Measurements from ENCODE around the gene RFTN1. TPM values are rescaled to one million over a fixed set of nuclear protein-coding genes. Genes with fewer than 3 reads are reported as not detected.

RFTN1 gene
- total and polyA plus RNA-seq, 2 donors (not counting 3 experiments of a cell fraction or from before 2014, with no cell fraction given), result 40.3 to 43.3 TPM

- Histone ChIP-seq H3K4me3 (replicated peaks in 1 of 3; ENCODE audit: insufficient read depth in 1 of 3, low read depth in 1 of 3, low read length in 3 of 3) (no peak overlapping the region), H3K36me3 (ENCODE audit: control insufficient read depth in 2 of 2, extremely low read depth in 1 of 2, insufficient read depth in 2 of 2, low read length in 2 of 2) (peaks cover 2 to 9% of the 10 kb centered on the region in 2 experiments), H3K27me3 (ENCODE audit: control insufficient read depth in 2 of 2, insufficient read depth in 2 of 2, low read length in 2 of 2) (no peaks in the 10 kb centered on the region), H3K79me2 (ENCODE audit: control insufficient read depth, insufficient read depth, low read length) (no peaks in the 10 kb centered on the region), H2AFZ (ENCODE audit: low read depth, low read length) (no peak overlapping the region), H3K4me2 (ENCODE audit: insufficient read depth, low read length) (no peak overlapping the region), H3K9ac (replicated peaks; ENCODE audit: extremely low read depth, insufficient read depth, low read length) (no peak overlapping the region), H4K20me1 (replicated peaks; ENCODE audit: control insufficient read depth, extremely low read depth, insufficient read depth, low read length) (no peaks in the 10 kb centered on the region), H3K9me1 (replicated peaks; ENCODE audit: control insufficient read depth, extremely low read depth, insufficient read depth, low read length) (no peaks in the 10 kb centered on the region), H3K4me1 (ENCODE audit: control insufficient read depth, extremely low read depth, insufficient read depth, low read length) (no peaks in the 10 kb centered on the region), H3K27ac (ENCODE audit: insufficient read depth, low read depth, low read length) (no peak overlapping the region), H3K9me3 (replicated peaks; ENCODE audit: control insufficient read depth, insufficient read depth, low read length) (no peaks in the 10 kb centered on the region)
- TF ChIP-seq, protein P1, sequence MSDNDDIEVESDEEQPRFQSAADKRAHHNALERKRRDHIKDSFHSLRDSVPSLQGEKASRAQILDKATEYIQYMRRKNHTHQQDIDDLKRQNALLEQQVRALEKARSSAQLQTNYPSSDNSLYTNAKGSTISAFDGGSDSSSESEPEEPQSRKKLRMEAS (IDR thresholded peaks at IDR 0.05; ENCODE audit: insufficient read depth, insufficient read length), result no peak
- TF ChIP-seq MYC (IDR thresholded peaks at IDR 0.05; ENCODE audit: low read depth, low read length) (no peak), GATA2 (IDR thresholded peaks at IDR 0.05; ENCODE audit: insufficient read depth, insufficient read length, low read depth, low read length) (no peak), POLR2A (IDR thresholded peaks at IDR 0.05; ENCODE audit: low read depth, low read length) (no peak), JUN (IDR thresholded peaks at IDR 0.05; ENCODE audit: borderline replicate concordance, insufficient read depth, insufficient read length, low read depth) (no peak), FOS (IDR thresholded peaks at IDR 0.05; ENCODE audit: borderline replicate concordance, insufficient read depth, low read length) (no peak), POLR2AphosphoS5 (IDR thresholded peaks at IDR 0.05; ENCODE audit: insufficient read depth, low read depth, low read length) (no peak), EZH2 (IDR thresholded peaks at IDR 0.05; ENCODE audit: borderline replicate concordance, low read depth, low read length, severe bottlenecking) (no peak)
- TF ChIP-seq, protein P2, sequence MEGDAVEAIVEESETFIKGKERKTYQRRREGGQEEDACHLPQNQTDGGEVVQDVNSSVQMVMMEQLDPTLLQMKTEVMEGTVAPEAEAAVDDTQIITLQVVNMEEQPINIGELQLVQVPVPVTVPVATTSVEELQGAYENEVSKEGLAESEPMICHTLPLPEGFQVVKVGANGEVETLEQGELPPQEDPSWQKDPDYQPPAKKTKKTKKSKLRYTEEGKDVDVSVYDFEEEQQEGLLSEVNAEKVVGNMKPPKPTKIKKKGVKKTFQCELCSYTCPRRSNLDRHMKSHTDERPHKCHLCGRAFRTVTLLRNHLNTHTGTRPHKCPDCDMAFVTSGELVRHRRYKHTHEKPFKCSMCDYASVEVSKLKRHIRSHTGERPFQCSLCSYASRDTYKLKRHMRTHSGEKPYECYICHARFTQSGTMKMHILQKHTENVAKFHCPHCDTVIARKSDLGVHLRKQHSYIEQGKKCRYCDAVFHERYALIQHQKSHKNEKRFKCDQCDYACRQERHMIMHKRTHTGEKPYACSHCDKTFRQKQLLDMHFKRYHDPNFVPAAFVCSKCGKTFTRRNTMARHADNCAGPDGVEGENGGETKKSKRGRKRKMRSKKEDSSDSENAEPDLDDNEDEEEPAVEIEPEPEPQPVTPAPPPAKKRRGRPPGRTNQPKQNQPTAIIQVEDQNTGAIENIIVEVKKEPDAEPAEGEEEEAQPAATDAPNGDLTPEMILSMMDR (IDR thresholded peaks at IDR 0.05; ENCODE audit: extremely low read depth in 1 of 2, insufficient read depth in 1 of 2, low read depth in 1 of 2, low read length in 2 of 2), result no peak
- dilution Hi-C loops (cut with MboI; ENCODE audit: extremely low pct_ligation_motif_present, low sequenced_read_pairs), result no loop called here
- DNase-seq (ENCODE audit: low read depth, low spot score) (no peak), FAIRE-seq (peak; percentile 56)
- POLR2A ChIA-PET, result no interaction called here
- BruUV-seq (replicated peaks), result no TSS peak
- CTCF ChIA-PET, result interaction anchor here (1.3 to 1.6 kb wide), 2 partner anchors 13 to 110 kb away, joined by 5 to 6 read pairs; no protein-coding TSS in a partner anchor
- intact Hi-C loops (cut with micrococcal nuclease), result no loop called here
Observed at GRCh38 chr3:16406579-16406978, 106.9 kb downstream of the RFTN1 start.
